ENCODE results near the gene ABHD16B. TPM values are rescaled to one million over a fixed set of nuclear protein-coding genes. Genes with fewer than 3 reads are reported as not detected.

ABHD16B gene
- total RNA-seq (not detected), polyA plus RNA-seq (under 1 TPM; 0.12 to 0.53 TPM)

DNA sequence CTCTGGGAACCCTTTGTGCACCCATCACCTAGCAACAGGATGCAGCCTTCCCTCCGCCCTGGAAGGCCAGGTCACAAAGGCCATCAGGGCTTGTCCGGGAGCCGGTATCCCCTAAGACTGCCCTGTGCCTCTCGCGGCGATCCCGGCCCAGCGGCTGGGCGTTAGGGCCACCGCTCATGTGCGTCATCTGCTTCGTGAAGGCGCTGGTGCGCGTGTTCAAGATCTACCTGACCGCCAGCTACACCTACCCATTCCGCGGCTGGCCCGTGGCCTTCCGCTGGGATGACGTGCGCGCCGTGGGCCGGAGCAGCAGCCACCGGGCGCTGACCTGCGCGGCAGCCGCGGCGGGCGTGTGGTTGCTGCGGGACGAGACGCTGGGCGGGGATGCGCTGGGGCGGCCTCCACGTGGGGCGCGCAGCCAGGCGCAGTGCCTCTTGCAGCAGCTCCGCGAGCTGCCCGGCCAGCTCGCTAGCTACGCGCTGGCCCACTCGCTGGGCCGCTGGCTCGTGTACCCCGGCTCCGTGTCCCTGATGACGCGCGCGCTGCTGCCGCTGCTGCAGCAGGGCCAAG, at the start of gene ABHD16B:
Gene ABHD16B (plus strand): TSS at position 134 of the 570 bp plus-strand sequence. CDS start 43 bp downstream, at position 177.
- FAIRE-seq (no peak), DNase-seq (no peak), ATAC-seq (no peak)
- Histone ChIP-seq H3K27me3 (no peaks in the 10 kb centered on the region), H3K4me3 (no peak within 1 kb of the TSS), H3K36me3 (peaks cover 0 to 5% (median 0%) of the 10 kb centered on the region in 3 donors), H3K27ac (no peak within 1 kb of the TSS), H3K4me1 (peaks cover 5 to 12% (median 6%) of the 10 kb centered on the region in 3 donors), H3K9me3 (no peaks in the 10 kb centered on the region)
- TF ChIP-seq, protein P1, sequence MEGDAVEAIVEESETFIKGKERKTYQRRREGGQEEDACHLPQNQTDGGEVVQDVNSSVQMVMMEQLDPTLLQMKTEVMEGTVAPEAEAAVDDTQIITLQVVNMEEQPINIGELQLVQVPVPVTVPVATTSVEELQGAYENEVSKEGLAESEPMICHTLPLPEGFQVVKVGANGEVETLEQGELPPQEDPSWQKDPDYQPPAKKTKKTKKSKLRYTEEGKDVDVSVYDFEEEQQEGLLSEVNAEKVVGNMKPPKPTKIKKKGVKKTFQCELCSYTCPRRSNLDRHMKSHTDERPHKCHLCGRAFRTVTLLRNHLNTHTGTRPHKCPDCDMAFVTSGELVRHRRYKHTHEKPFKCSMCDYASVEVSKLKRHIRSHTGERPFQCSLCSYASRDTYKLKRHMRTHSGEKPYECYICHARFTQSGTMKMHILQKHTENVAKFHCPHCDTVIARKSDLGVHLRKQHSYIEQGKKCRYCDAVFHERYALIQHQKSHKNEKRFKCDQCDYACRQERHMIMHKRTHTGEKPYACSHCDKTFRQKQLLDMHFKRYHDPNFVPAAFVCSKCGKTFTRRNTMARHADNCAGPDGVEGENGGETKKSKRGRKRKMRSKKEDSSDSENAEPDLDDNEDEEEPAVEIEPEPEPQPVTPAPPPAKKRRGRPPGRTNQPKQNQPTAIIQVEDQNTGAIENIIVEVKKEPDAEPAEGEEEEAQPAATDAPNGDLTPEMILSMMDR (IDR thresholded peaks at IDR 0.05) = no peak
- 96% methylated on average over 58 to 59 of the region's 59 CpGs for WGBS, 2 donors
- intact Hi-C loops (cut with DNase I) = no loop called here

DNA sequence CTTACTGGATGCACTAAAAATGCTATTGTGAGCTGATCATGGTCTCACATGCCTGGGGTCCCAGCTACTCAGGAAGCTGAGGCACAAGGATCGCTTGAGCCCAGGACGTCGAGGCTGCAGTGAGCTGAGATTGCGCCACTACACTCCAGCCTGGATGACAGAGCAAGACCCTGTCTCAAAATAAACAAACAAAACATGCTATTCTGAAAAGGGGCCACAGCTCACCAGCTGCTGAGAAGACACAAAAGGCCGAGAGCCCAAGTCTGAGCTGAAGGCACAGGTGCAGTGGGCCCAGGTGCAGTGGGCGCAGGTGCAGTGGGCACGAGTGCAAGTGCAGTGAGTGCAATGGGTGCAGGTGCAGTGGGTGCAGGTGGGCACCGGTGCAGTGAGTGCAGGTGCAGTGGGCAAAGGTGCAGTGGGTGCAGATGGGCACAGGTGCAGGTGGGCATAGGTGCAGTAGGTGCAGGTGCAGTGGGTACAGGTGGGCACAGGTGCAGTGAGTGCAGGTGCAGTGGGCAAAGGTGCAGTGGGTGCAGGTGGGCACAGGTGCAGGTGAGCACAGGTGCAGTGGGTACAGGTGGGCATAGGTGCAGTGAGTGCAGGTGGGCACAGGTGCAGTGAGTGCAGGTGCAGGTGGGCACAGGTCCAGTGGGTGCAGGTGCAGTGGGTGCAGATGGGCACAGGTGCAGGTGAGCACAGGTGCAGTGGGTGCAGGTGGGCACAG, 46.2 kb upstream of the ABHD16B start:
- H3K4me3 ChIP-seq = no peak overlapping the region
- no peak for DNase-seq
- WGBS, 2 donors = 72 to 81% methylated on average over 8 of the region's 8 CpGs
- intact Hi-C loops (cut with DNase I) = no loop called here
- no peaks in the 10 kb centered on the region for H3K9me3 ChIP-seq
- no peaks in the 10 kb centered on the region for H3K4me1 ChIP-seq
- H3K36me3 ChIP-seq = no peaks in the 10 kb centered on the region
- H3K27ac ChIP-seq = no peak overlapping the region
- no peak for FAIRE-seq
- TF ChIP-seq, protein P1 (IDR thresholded peaks at IDR 0.05) = no peak
- H3K27me3 ChIP-seq = no peaks in the 10 kb centered on the region
- ATAC-seq = no peak

DNA sequence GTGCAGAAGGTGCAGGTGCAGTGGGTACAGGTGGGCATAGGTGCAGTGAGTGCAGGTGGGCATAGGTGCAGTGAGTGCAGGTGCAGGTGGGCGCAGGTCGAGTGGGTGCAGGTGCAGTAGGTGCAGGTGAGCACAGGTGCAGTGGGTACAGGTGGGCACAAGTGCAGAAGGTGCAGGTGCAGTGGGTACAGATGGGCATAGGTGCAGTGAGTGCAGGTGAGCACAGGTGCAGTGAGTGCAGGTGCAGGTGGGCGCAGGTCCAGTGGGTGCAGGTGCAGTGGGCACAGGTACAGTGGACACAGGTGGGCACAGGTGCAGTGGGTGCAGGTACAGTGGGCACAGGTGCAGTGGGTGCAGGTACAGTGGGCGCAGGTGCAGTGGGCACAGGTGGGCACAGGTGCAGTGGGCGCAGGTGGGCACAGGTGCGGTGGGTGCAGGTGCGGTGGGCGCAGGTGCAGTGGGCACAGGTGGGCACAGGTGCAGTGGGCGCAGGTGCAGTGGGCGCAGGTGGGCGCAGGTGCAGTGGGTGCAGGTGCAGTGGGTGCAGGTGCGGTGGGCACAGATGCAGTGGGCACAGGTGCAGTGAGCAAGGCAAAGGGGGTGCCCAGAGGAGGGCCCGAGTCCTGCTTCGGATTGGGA, 45.6 kb upstream of the ABHD16B start:
- H3K4me1 ChIP-seq = no peaks in the 10 kb centered on the region
- ATAC-seq (no peak), DNase-seq (no peak), FAIRE-seq (no peak)
- intact Hi-C loops (cut with DNase I) = no loop called here
- no peak overlapping the region for H3K4me3 ChIP-seq
- WGBS, 2 donors = 84 to 90% methylated on average over 10 to 14 of the region's 14 CpGs
- TF ChIP-seq, protein P1 (IDR thresholded peaks at IDR 0.05) = no peak
- no peaks in the 10 kb centered on the region for H3K36me3 ChIP-seq
- H3K27ac ChIP-seq = no peak overlapping the region
- H3K27me3 ChIP-seq = no peaks in the 10 kb centered on the region
- no peaks in the 10 kb centered on the region for H3K9me3 ChIP-seq

DNA sequence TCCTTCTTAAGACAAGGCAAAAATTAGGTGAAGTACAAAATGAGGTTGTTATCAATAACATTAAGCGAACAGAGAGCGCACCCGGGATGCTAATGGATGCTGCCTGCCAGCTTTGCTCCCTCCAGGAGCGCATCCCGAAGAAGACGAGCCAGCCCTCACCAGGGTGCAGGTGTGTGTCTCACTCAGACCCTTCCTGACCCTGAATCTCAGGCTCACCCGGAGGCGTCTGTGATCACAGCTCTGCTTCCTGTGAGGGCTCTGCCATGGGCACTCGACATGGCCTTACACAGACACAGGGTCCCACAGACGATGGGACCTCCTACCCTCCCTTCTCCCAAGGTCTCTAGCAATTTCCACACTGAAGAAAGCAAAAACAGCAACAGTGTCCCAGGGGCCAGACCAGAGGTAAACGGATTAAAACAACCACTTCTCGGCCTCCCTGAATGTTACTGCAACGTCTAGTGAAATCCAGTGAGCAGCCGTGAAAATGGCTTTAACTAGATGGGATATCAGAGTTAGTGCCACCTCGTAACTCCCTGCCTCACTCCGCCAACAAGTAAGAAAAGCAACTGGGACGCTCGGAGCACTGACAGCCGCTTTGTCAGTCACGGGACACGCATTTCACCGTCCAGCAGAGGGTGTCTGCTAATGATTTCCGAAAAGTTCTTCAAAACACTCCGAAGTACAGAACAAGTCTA, 41.9 kb upstream of the ABHD16B start:
- H3K27ac ChIP-seq = no peak overlapping the region
- H3K9me3 ChIP-seq = no peaks in the 10 kb centered on the region
- no peaks in the 10 kb centered on the region for H3K36me3 ChIP-seq
- no peak for ATAC-seq
- DNase-seq = no peak
- intact Hi-C loops (cut with DNase I) = no loop called here
- no peak overlapping the region for H3K4me3 ChIP-seq
- TF ChIP-seq, protein P1 (IDR thresholded peaks at IDR 0.05) = no peak
- FAIRE-seq = no peak
- no peaks in the 10 kb centered on the region for H3K27me3 ChIP-seq
- 57 to 58% methylated on average over 24 of the region's 24 CpGs for WGBS, 2 donors
- no peaks in the 10 kb centered on the region for H3K4me1 ChIP-seq

Measured in pancreas (tissue), 10 donors.